Liver (tissue), 9 donors: Measurements from ENCODE around the gene ALG13. TPM values are rescaled to one million over a fixed set of nuclear protein-coding genes. Genes with fewer than 3 reads are reported as not detected.

ENCODE experiments used
- DNase-seq: peaks from one replicate; pipeline ENCODE4 v3.0.0-alpha.2; 2017; ENCODE audit warnings: low spot score
- H3K27ac ChIP-seq, 2 donors: one replicate each; pipeline ENCODE4 v1.7.0; 2013; ENCODE audit warnings: inconsistent platforms in 2 of 2, low read length in 2 of 2, control low read depth in 1 of 2, low read depth in 1 of 2, mild to moderate bottlenecking in 1 of 2
- H3K27me3 ChIP-seq, 4 donors: one replicate each; pipeline versions ENCODE4 v1.6.1 to v1.7.0; 2013; ENCODE audit warnings: low read length in 3 of 4, inconsistent platforms in 1 of 4, mild to moderate bottlenecking in 1 of 4, moderate library complexity in 1 of 4; ENCODE audit not compliant: control insufficient read depth in 4 of 4, insufficient read depth in 4 of 4
- H3K36me3 ChIP-seq, 4 donors: one replicate each; pipeline versions ENCODE4 v1.6.1 to v1.7.0; 2013; ENCODE audit warnings: low read length in 3 of 4, mild to moderate bottlenecking in 3 of 4, low read depth in 1 of 4, moderate library complexity in 1 of 4; ENCODE audit not compliant: control insufficient read depth in 4 of 4, insufficient read depth in 3 of 4
- H3K4me1 ChIP-seq, 4 donors: one replicate each; pipeline versions ENCODE4 v1.6.1 to v1.7.0; 2013; ENCODE audit warnings: low read length in 3 of 4, mild to moderate bottlenecking in 3 of 4, moderate library complexity in 1 of 4; ENCODE audit not compliant: control insufficient read depth in 4 of 4, insufficient read depth in 4 of 4
- H3K4me3 ChIP-seq, 3 donors: one replicate each; pipeline versions ENCODE4 v1.6.1 to v1.7.0; 2013; ENCODE audit warnings: low read length in 3 of 3, control low read depth in 1 of 3, low read depth in 1 of 3, mild to moderate bottlenecking in 1 of 3
- H3K9ac ChIP-seq, 2 donors: one replicate each; pipeline ENCODE4 v1.7.0; 2013; ENCODE audit warnings: low read length in 2 of 2, mild to moderate bottlenecking in 2 of 2, moderate library complexity in 2 of 2, control low read depth in 1 of 2, low read depth in 1 of 2
- H3K9me3 ChIP-seq, 4 donors: one replicate each; pipeline versions ENCODE4 v1.6.1 to v1.7.0; 2013; ENCODE audit warnings: low read length in 3 of 4; ENCODE audit not compliant: control insufficient read depth in 4 of 4
- ATF3 ChIP-seq: IDR thresholded peaks from 2 replicates; pipeline ENCODE4 v1.6.1; 2016; ENCODE audit warnings: antibody characterized with exemption
- EGR1 ChIP-seq, 2 donors: IDR thresholded peaks; 2 replicates each; pipeline ENCODE4 v1.6.1; 2016 to 2018; ENCODE audit warnings: antibody characterized with exemption in 2 of 2, low read depth in 2 of 2
- FOXA1 ChIP-seq: IDR thresholded peaks from 2 replicates; pipeline ENCODE4 v1.6.1; 2016; ENCODE audit warnings: antibody characterized with exemption
- FOXA2 ChIP-seq: IDR thresholded peaks from 2 replicates; pipeline ENCODE4 v1.6.1; 2016; ENCODE audit warnings: antibody characterized with exemption
- GABPA ChIP-seq, 2 donors: IDR thresholded peaks in 1 of 2; conservative IDR thresholded peaks in 1 of 2; 2 replicates each; pipeline ENCODE4 v1.6.1; 2016; ENCODE audit warnings: antibody characterized with exemption in 2 of 2, mild to moderate bottlenecking in 1 of 2, moderate library complexity in 1 of 2
- HNF4A ChIP-seq, 2 donors: conservative IDR thresholded peaks; 2 replicates each; pipeline ENCODE4 v1.6.1; 2016; ENCODE audit warnings: antibody characterized with exemption in 2 of 2, mild to moderate bottlenecking in 2 of 2
- JUND ChIP-seq, 2 donors: IDR thresholded peaks; 2 replicates each; pipeline ENCODE4 v1.6.1; 2016; ENCODE audit warnings: antibody characterized with exemption in 2 of 2
- MAX ChIP-seq: IDR thresholded peaks from 2 replicates; pipeline ENCODE4 v1.6.1; 2016; ENCODE audit warnings: antibody characterized with exemption
- NR2F2 ChIP-seq: IDR thresholded peaks from 2 replicates; pipeline ENCODE4 v1.6.1; 2016; ENCODE audit warnings: antibody characterized with exemption
- RAD21 ChIP-seq, 2 donors: IDR thresholded peaks; 2 replicates each; pipeline ENCODE4 v1.6.1; 2016; ENCODE audit warnings: antibody characterized with exemption in 2 of 2, mild to moderate bottlenecking in 2 of 2
- RXRA ChIP-seq, 2 donors: IDR thresholded peaks; 2 replicates each; pipeline ENCODE4 v1.6.1; 2017 to 2018; ENCODE audit warnings: antibody characterized with exemption in 2 of 2, mild to moderate bottlenecking in 1 of 2
- SP1 ChIP-seq: IDR thresholded peaks from 2 replicates; pipeline ENCODE4 v1.6.1; 2018; ENCODE audit warnings: antibody characterized with exemption, mild to moderate bottlenecking
- TAF1 ChIP-seq: conservative IDR thresholded peaks from 2 replicates; pipeline ENCODE4 v1.6.1; 2016; ENCODE audit warnings: antibody characterized with exemption, mild to moderate bottlenecking
- YY1 ChIP-seq: IDR thresholded peaks from 2 replicates; pipeline ENCODE4 v1.6.1; 2016; ENCODE audit warnings: antibody characterized with exemption, mild to moderate bottlenecking
- WGBS: extraction: QIAGEN DNeasy Blood & Tissue Kit; methylation state at CpG from one replicate; pipeline ENCODE4 v1.1.7; 2013; 5-methylcytosine and 5-hydroxymethylcytosine counted together
- polyA plus RNA-seq, 2 donors: library from polyadenylated mRNA; stranded (reverse) in 1 of 2; unstranded in 1 of 2; fragments of 200-250 nt in 1 of 2; fragments of >200 nt in 1 of 2; fragmentation: Nextera tagmentation in 1 of 2; extraction: Ambion mirVana in 1 of 2; gene quantifications; one replicate each; pipeline versions ENCODE4 v1.2.1 to v1.2.3, GENCODE V29; 2013 to 2015
- total RNA-seq, 2 donors: library from RNA; depleted of rRNA; stranded (reverse); fragments of >200 nt; gene quantifications; one replicate each; pipeline ENCODE4 v1.2.3, GENCODE V29; 2014
- TF ChIP-seq, protein P1 (sequence below): fragments of 150-350 bp; IDR thresholded peaks from 2 replicates; pipeline ENCODE4 v1.5.1; 2017; ENCODE audit warnings: improper control_type of control experiment, low read depth, low read length; ENCODE audit not compliant: missing input control
- TF ChIP-seq, protein P2 (sequence below): IDR thresholded peaks from 2 replicates; pipeline ENCODE4 v1.6.1; 2016; ENCODE audit warnings: antibody characterized with exemption, mild to moderate bottlenecking
- TF ChIP-seq, protein P3 (sequence below): IDR thresholded peaks from 2 replicates; pipeline ENCODE4 v1.6.1; 2016; ENCODE audit warnings: antibody characterized with exemption
- donor health status: healthy.
- donor health status: healthy.
- donor health status: healthy.
- donor health status: healthy.
- donor health status: healthy.

The ALG13 gene
- total and polyA plus RNA-seq, 4 donors: 21.1 to 37.1 (median 29.7) TPM

- no peak overlapping the region for H3K4me3 ChIP-seq
- no peaks in the 10 kb centered on the region for H3K27me3 ChIP-seq
- H3K9me3 ChIP-seq: no peaks in the 10 kb centered on the region
- whole genome bisulfite sequencing: 89% methylated on average over 3 of the region's 3 CpGs
- TF ChIP-seq, protein P1, sequence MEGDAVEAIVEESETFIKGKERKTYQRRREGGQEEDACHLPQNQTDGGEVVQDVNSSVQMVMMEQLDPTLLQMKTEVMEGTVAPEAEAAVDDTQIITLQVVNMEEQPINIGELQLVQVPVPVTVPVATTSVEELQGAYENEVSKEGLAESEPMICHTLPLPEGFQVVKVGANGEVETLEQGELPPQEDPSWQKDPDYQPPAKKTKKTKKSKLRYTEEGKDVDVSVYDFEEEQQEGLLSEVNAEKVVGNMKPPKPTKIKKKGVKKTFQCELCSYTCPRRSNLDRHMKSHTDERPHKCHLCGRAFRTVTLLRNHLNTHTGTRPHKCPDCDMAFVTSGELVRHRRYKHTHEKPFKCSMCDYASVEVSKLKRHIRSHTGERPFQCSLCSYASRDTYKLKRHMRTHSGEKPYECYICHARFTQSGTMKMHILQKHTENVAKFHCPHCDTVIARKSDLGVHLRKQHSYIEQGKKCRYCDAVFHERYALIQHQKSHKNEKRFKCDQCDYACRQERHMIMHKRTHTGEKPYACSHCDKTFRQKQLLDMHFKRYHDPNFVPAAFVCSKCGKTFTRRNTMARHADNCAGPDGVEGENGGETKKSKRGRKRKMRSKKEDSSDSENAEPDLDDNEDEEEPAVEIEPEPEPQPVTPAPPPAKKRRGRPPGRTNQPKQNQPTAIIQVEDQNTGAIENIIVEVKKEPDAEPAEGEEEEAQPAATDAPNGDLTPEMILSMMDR: no peak
- TF ChIP-seq FOXA1 (no peak), GABPA (IDR thresholded peaks at IDR 0.05 in 1 of 2, conservative IDR thresholded peaks at IDR 0.05 in 1 of 2) (no peak), NR2F2 (no peak), MAX (no peak)
- TF ChIP-seq, protein P2, sequence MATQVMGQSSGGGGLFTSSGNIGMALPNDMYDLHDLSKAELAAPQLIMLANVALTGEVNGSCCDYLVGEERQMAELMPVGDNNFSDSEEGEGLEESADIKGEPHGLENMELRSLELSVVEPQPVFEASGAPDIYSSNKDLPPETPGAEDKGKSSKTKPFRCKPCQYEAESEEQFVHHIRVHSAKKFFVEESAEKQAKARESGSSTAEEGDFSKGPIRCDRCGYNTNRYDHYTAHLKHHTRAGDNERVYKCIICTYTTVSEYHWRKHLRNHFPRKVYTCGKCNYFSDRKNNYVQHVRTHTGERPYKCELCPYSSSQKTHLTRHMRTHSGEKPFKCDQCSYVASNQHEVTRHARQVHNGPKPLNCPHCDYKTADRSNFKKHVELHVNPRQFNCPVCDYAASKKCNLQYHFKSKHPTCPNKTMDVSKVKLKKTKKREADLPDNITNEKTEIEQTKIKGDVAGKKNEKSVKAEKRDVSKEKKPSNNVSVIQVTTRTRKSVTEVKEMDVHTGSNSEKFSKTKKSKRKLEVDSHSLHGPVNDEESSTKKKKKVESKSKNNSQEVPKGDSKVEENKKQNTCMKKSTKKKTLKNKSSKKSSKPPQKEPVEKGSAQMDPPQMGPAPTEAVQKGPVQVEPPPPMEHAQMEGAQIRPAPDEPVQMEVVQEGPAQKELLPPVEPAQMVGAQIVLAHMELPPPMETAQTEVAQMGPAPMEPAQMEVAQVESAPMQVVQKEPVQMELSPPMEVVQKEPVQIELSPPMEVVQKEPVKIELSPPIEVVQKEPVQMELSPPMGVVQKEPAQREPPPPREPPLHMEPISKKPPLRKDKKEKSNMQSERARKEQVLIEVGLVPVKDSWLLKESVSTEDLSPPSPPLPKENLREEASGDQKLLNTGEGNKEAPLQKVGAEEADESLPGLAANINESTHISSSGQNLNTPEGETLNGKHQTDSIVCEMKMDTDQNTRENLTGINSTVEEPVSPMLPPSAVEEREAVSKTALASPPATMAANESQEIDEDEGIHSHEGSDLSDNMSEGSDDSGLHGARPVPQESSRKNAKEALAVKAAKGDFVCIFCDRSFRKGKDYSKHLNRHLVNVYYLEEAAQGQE: no peak
- TF ChIP-seq, protein P3, sequence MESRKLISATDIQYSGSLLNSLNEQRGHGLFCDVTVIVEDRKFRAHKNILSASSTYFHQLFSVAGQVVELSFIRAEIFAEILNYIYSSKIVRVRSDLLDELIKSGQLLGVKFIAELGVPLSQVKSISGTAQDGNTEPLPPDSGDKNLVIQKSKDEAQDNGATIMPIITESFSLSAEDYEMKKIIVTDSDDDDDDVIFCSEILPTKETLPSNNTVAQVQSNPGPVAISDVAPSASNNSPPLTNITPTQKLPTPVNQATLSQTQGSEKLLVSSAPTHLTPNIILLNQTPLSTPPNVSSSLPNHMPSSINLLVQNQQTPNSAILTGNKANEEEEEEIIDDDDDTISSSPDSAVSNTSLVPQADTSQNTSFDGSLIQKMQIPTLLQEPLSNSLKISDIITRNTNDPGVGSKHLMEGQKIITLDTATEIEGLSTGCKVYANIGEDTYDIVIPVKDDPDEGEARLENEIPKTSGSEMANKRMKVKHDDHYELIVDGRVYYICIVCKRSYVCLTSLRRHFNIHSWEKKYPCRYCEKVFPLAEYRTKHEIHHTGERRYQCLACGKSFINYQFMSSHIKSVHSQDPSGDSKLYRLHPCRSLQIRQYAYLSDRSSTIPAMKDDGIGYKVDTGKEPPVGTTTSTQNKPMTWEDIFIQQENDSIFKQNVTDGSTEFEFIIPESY: no peak
- H3K36me3 ChIP-seq: peaks cover 0 to 21% (median 10%) of the 10 kb centered on the region in 4 donors
- no peak overlapping the region for H3K27ac ChIP-seq
- DNase-seq: no peak
- H3K4me1 ChIP-seq: no peaks in the 10 kb centered on the region
- H3K9ac ChIP-seq: no peak overlapping the region
Observed at GRCh38 chrX:111736571-111736970, 55.6 kb downstream of the ALG13 start.

GRCh38 chrX:111742018-111742417, 61.0 kb downstream of the ALG13 start:
- Histone ChIP-seq H3K4me1 (no peaks in the 10 kb centered on the region), H3K9ac (no peak overlapping the region), H3K4me3 (no peak overlapping the region), H3K36me3 (peaks cover 0 to 15% (median 7%) of the 10 kb centered on the region in 4 donors), H3K27me3 (no peaks in the 10 kb centered on the region), H3K9me3 (no peaks in the 10 kb centered on the region), H3K27ac (no peak overlapping the region)
- 97% methylated on average over 2 of the region's 2 CpGs for WGBS
- no peak for DNase-seq
- TF ChIP-seq FOXA2 (no peak), EGR1 (IDR thresholded peaks at IDR 0.05; ENCODE audit: low read depth in 2 of 2) (no peak), SP1 (no peak), JUND (IDR thresholded peaks at IDR 0.05) (no peak), RAD21 (IDR thresholded peaks at IDR 0.05) (no peak), TAF1 (no peak), MAX (no peak), ATF3 (no peak), YY1 (no peak), NR2F2 (no peak), GABPA (IDR thresholded peaks at IDR 0.05 in 1 of 2, conservative IDR thresholded peaks at IDR 0.05 in 1 of 2) (no peak), HNF4A (conservative IDR thresholded peaks at IDR 0.05) (no peak), RXRA (IDR thresholded peaks at IDR 0.05) (no peak)
- TF ChIP-seq, protein P1: no peak
- TF ChIP-seq, protein P3: no peak
